Effector CD4-positive, alpha-beta T cell (primary cell): ENCODE data around the gene WDR43.
"Not testable (repeated sequence)": the region's sequence is repeated elsewhere in the genome, so short reads cannot be mapped to it uniquely, and the experiment has no call there.

ENCODE experiments used
- DNase-seq: peaks from one replicate; pipeline ENCODE4 v3.0.0-alpha.2; 2020

The WDR43 gene

GRCh38 chr2:28970464-28971160 lies 76.1 kb downstream of the WDR43 start:
- no peak for DNase-seq

GRCh38 chr2:28972778-28973335 lies 78.4 kb downstream of the WDR43 start:
- DNase-seq, result no peak

- DNase-seq, result no peak
Observed at GRCh38 chr2:28974252-28974651, 79.8 kb downstream of the WDR43 start.

GRCh38 chr2:28975671-28976070 lies 81.2 kb downstream of the WDR43 start:
- no peak for DNase-seq

- DNase-seq, result no peak
Observed at GRCh38 chr2:28976584-28976983, 82.1 kb downstream of the WDR43 start.

GRCh38 chr2:28977176-28977875 lies 82.9 kb downstream of the WDR43 start:
- no peak for DNase-seq

GRCh38 chr2:28978001-28978400 lies 83.5 kb downstream of the WDR43 start:
- not testable (repeated sequence) for DNase-seq

- DNase-seq, result no peak
Observed at GRCh38 chr2:28978606-28979005, 84.1 kb downstream of the WDR43 start.

- DNase-seq, result no peak
Observed at GRCh38 chr2:28979041-28979440, 84.6 kb downstream of the WDR43 start.

GRCh38 chr2:28979576-28980366 lies 85.3 kb downstream of the WDR43 start:
- DNase-seq, result no peak

- no peak for DNase-seq
Observed at GRCh38 chr2:28980368-28981015, 86.0 kb downstream of the WDR43 start.

GRCh38 chr2:28981016-28981441 lies 86.6 kb downstream of the WDR43 start, which contains the start of gene TOGARAM2:
TSS of gene TOGARAM2 (plus strand) at chr2:28981298. CDS start at chr2:28994835, 13,537 bp downstream.
- no peak for DNase-seq

GRCh38 chr2:28981620-28982376 lies 87.3 kb downstream of the WDR43 start:
- no peak for DNase-seq

GRCh38 chr2:28982381-28982950 lies 88.0 kb downstream of the WDR43 start:
- no peak for DNase-seq

GRCh38 chr2:28986429-28986828 lies 92.0 kb downstream of the WDR43 start:
- DNase-seq, result no peak

- DNase-seq, result no peak
Observed at GRCh38 chr2:28989973-28990372, 95.5 kb downstream of the WDR43 start.

GRCh38 chr2:28990445-28990844 lies 96.0 kb downstream of the WDR43 start:
- no peak for DNase-seq

GRCh38 chr2:28991021-28991420 lies 96.6 kb downstream of the WDR43 start:
- no peak for DNase-seq

GRCh38 chr2:28991460-28991859 lies 97.0 kb downstream of the WDR43 start:
- no peak for DNase-seq

- no peak for DNase-seq
Observed at GRCh38 chr2:28993206-28993960, 98.9 kb downstream of the WDR43 start.

GRCh38 chr2:28994074-28994473 lies 99.6 kb downstream of the WDR43 start:
- no peak for DNase-seq
